Loucy (cell line): ENCODE results near the gene CYP24A1.

ENCODE experiments used
- H2AFZ ChIP-seq: fragments of 200-600 bp; sonication (generic); 2 replicates; pipeline ENCODE4 v1.6.0; 2016; ENCODE audit warnings: antibody characterized with exemption, mild to moderate bottlenecking, low read length, moderate library complexity
- H3F3A ChIP-seq: fragments of 200-600 bp; 2 replicates; pipeline ENCODE4 v1.6.0; 2016; ENCODE audit warnings: antibody characterized with exemption, low read depth, mild to moderate bottlenecking
- H3K27me3 ChIP-seq: fragments of 200-600 bp; sonication (generic); 2 replicates; pipeline ENCODE4 v1.6.1; 2014; ENCODE audit warnings: low read length, mild to moderate bottlenecking; ENCODE audit not compliant: insufficient read depth, poor library complexity, severe bottlenecking
- H3K36me3 ChIP-seq: fragments of 200-600 bp; sonication (generic); 2 replicates; pipeline ENCODE4 v1.6.1; 2016; ENCODE audit warnings: low read length; ENCODE audit not compliant: insufficient read depth
- H3K4me1 ChIP-seq: fragments of 200-600 bp; sonication (generic); 2 replicates; pipeline ENCODE4 v1.5.1; 2014; ENCODE audit warnings: low read length, mild to moderate bottlenecking; ENCODE audit not compliant: insufficient read depth, poor library complexity, severe bottlenecking
- H3K4me2 ChIP-seq: fragments of 200-600 bp; sonication (generic); 2 replicates; pipeline ENCODE4 v1.6.0; 2014; ENCODE audit warnings: antibody characterized with exemption, low read length, low read depth, mild to moderate bottlenecking; ENCODE audit not compliant: poor library complexity, severe bottlenecking
- H3K4me3 ChIP-seq: fragments of 200-600 bp; sonication (generic); 2 replicates; pipeline ENCODE4 v1.5.1; 2014; ENCODE audit warnings: low read length, mild to moderate bottlenecking, mixed read lengths; ENCODE audit not compliant: poor library complexity, severe bottlenecking
- H3K79me2 ChIP-seq: fragments of 200-600 bp; sonication (generic); 2 replicates; pipeline ENCODE4 v1.6.1; 2014; ENCODE audit warnings: low read length; ENCODE audit not compliant: insufficient read depth
- H3K9ac ChIP-seq: fragments of 200-600 bp; sonication (generic); 2 replicates; pipeline ENCODE4 v1.6.0; 2014; ENCODE audit warnings: mild to moderate bottlenecking, low read depth, low read length, moderate library complexity; ENCODE audit not compliant: poor library complexity, severe bottlenecking
- H3K9me2 ChIP-seq: fragments of 200-600 bp; sonication (generic); replicated peaks from 2 replicates; pipeline ENCODE4 v1.6.1; 2016; ENCODE audit warnings: low read depth, low read length, mixed read lengths
- H3K9me3 ChIP-seq: fragments of 200-600 bp; sonication (generic); 2 replicates; pipeline ENCODE4 v1.6.1; 2014; ENCODE audit warnings: mild to moderate bottlenecking, antibody characterized with exemption, low read length, low read depth; ENCODE audit not compliant: insufficient read depth
- H4K20me1 ChIP-seq: fragments of 200-600 bp; sonication (generic); 2 replicates; pipeline ENCODE4 v1.6.0; 2014; ENCODE audit warnings: antibody characterized with exemption, low read length, mild to moderate bottlenecking; ENCODE audit not compliant: insufficient read depth, poor library complexity, severe bottlenecking
- EZH2phosphoT487 ChIP-seq: fragments of 200-600 bp; IDR thresholded peaks from 2 replicates; pipeline ENCODE4 v1.6.1; 2018; ENCODE audit warnings: antibody characterized with exemption, mild to moderate bottlenecking, moderate library complexity, borderline replicate concordance
- TF ChIP-seq, protein P1 (sequence below): fragments of 200-600 bp; sonication (generic); conservative IDR thresholded peaks from 2 replicates; pipeline ENCODE4 v1.5.1; 2014; ENCODE audit warnings: mild to moderate bottlenecking, antibody characterized with exemption, low read length

Gene CYP24A1

DNA sequence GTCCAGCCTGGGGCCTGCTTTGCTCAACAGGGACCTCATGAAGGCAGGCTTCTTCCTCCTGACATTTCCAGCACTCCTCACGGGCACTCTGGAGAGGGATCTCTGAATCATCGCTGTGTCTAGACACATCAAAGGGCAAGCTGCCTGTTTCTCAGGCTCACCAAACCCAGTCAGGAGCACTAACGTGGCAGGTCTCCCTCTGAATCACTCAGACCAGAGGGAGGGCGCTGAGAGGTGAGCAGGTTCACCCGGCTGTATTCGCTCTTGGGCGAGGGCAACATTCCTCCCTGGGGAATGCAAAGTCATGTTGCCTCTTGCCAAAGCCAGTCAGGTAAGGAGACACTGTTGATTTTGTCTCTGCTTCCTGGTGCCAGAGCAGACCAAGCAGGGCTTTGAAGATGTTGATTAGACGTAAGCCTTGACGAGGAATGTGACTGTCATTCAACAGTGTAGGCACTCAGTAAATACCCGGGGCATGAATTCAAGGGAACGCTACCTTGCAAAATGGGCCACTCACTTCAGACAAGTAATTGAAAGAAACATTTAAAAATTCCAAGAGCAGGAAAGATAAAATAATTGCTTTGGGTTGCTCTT is 50.1 kb downstream of the CYP24A1 start:
- peak overlapping the region; percentile 52 for H3K4me3 ChIP-seq
- no peaks in the 10 kb centered on the region for H3K36me3 ChIP-seq
- H3K79me2 ChIP-seq, result no peaks in the 10 kb centered on the region
- H3K27me3 ChIP-seq, result no peaks in the 10 kb centered on the region
- H3F3A ChIP-seq, result no peaks in the 10 kb centered on the region
- TF ChIP-seq, protein P1, sequence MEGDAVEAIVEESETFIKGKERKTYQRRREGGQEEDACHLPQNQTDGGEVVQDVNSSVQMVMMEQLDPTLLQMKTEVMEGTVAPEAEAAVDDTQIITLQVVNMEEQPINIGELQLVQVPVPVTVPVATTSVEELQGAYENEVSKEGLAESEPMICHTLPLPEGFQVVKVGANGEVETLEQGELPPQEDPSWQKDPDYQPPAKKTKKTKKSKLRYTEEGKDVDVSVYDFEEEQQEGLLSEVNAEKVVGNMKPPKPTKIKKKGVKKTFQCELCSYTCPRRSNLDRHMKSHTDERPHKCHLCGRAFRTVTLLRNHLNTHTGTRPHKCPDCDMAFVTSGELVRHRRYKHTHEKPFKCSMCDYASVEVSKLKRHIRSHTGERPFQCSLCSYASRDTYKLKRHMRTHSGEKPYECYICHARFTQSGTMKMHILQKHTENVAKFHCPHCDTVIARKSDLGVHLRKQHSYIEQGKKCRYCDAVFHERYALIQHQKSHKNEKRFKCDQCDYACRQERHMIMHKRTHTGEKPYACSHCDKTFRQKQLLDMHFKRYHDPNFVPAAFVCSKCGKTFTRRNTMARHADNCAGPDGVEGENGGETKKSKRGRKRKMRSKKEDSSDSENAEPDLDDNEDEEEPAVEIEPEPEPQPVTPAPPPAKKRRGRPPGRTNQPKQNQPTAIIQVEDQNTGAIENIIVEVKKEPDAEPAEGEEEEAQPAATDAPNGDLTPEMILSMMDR, result no peak
- no peak for TF ChIP-seq EZH2phosphoT487
- no peaks in the 10 kb centered on the region for H3K9me3 ChIP-seq
- no peak overlapping the region for H3K9ac ChIP-seq
- no peaks in the 10 kb centered on the region for H3K4me1 ChIP-seq
- H3K9me2 ChIP-seq, result no peaks in the 10 kb centered on the region
- H3K4me2 ChIP-seq, result no peak overlapping the region
- H2AFZ ChIP-seq, result no peak overlapping the region
- H4K20me1 ChIP-seq, result no peaks in the 10 kb centered on the region

DNA sequence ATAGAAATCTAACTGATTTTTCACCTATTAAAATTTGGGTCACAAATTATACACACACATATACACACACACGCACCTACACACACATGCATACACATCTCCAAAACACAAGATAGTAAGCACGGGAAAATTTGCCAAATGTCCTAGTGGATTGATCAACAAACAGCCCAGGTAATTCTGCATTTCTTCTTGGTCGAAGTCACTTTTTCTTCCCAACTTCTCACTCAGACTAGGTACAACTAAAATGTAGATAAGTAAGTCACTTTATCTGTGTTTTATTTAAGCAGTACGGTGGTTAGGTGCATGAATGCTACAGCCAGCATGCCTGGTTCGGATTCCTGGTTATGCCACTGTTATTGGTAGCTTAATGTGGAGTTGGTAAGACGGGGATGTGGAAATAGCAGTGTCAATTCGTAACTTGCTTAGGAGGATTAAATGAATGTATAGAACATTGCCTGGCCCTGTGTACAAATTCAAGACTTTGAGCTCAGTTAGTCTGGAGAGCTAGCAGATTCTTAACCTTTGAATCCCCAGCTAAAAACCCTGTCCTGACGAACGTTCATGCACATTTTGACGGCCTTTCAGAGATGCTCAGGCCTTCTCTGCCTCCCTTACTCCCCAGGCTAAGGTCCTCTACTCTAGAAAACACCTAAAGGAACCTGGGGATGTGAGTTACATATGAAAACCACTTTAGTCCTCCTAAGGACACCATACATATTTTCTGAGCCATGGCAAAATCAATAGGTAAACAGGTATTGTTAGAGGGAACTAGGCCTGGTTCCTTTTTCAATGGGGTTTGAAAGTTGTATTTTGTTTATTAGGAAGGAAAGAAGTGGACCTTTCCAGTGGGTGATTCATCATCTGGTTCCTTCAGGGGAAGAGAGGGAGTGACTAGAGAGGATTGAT is 50.9 kb downstream of the CYP24A1 start:
- no peaks in the 10 kb centered on the region for H3F3A ChIP-seq
- TF ChIP-seq, protein P1, result no peak
- TF ChIP-seq EZH2phosphoT487, result no peak
- H3K4me3 ChIP-seq, result peak overlapping the region; percentile 52
- no peak overlapping the region for H2AFZ ChIP-seq
- H4K20me1 ChIP-seq, result no peaks in the 10 kb centered on the region
- H3K9me3 ChIP-seq, result no peaks in the 10 kb centered on the region
- H3K9me2 ChIP-seq, result no peaks in the 10 kb centered on the region
- no peaks in the 10 kb centered on the region for H3K27me3 ChIP-seq
- no peak overlapping the region for H3K4me2 ChIP-seq
- H3K36me3 ChIP-seq, result no peaks in the 10 kb centered on the region
- H3K79me2 ChIP-seq, result no peaks in the 10 kb centered on the region
- H3K9ac ChIP-seq, result no peak overlapping the region
- no peaks in the 10 kb centered on the region for H3K4me1 ChIP-seq

DNA sequence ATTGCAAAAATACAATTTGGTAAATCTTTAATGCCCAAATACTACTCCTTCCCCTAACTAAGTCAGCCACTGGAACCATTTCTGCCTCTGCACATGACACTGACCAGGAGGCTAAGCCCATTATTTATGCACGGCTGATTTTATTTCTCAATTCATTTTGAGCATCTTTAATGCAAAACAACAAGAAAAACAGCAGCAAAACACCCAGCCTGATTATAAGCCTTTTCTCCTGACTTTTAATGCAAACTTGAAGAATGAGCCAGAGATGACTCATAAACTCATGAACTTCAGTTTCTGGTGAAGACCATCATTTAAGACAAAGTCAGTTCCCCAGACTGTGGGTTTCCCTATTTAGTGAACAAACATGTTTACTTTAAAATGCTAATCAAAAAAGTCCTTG is 51.6 kb downstream of the CYP24A1 start:
- Histone ChIP-seq H3K4me3 (no peak overlapping the region), H3K4me2 (no peak overlapping the region), H3F3A (no peaks in the 10 kb centered on the region), H3K27me3 (no peaks in the 10 kb centered on the region), H3K9me2 (no peaks in the 10 kb centered on the region), H3K36me3 (no peaks in the 10 kb centered on the region), H3K9me3 (no peaks in the 10 kb centered on the region), H2AFZ (no peak overlapping the region), H4K20me1 (no peaks in the 10 kb centered on the region), H3K79me2 (no peaks in the 10 kb centered on the region), H3K9ac (no peak overlapping the region), H3K4me1 (no peaks in the 10 kb centered on the region)
- TF ChIP-seq EZH2phosphoT487, result no peak
- TF ChIP-seq, protein P1, result no peak
